IgD-negative memory B cell (primary cell): ENCODE data around the gene EVI5L. TPM values are rescaled to one million over a fixed set of nuclear protein-coding genes. Genes with fewer than 3 reads are reported as not detected.

Experiments used
- H3K27ac Mint-ChIP-seq, 3 donors: one replicate each; pipeline ENCODE4 v1.8.0; 2020 to 2022; ENCODE audit warnings: mild to moderate bottlenecking in 3 of 3, mixed read lengths in 3 of 3, moderate library complexity in 1 of 3
- H3K27me3 Mint-ChIP-seq: one replicate; pipeline ENCODE4 v1.8.0; 2021; ENCODE audit warnings: mixed read lengths
- H3K36me3 Mint-ChIP-seq: one replicate; pipeline ENCODE4 v1.8.0; 2020; ENCODE audit warnings: mild to moderate bottlenecking, mixed read lengths
- H3K4me1 Mint-ChIP-seq, 3 donors: one replicate each; pipeline ENCODE4 v1.8.0; 2020 to 2022; ENCODE audit warnings: mixed read lengths in 3 of 3, mild to moderate bottlenecking in 1 of 3
- H3K4me3 Mint-ChIP-seq, 4 donors: one replicate each; pipeline ENCODE4 v1.8.0; 2020 to 2022; ENCODE audit warnings: mild to moderate bottlenecking in 4 of 4, mixed read lengths in 4 of 4, moderate library complexity in 3 of 4
- H3K9me3 Mint-ChIP-seq, 3 donors: one replicate each; pipeline ENCODE4 v1.8.0; 2020 to 2021; ENCODE audit warnings: mixed read lengths in 3 of 3, mild to moderate bottlenecking in 1 of 3
- polyA plus RNA-seq: library from polyadenylated mRNA; unstranded; fragments of 300-500 nt; fragmentation: Illumina TruSeq; gene quantifications from one replicate; pipeline ENCODE4 v1.2.3, GENCODE V29; 2021

EVI5L gene
- polyA plus RNA-seq, 1 donor from 2014 or later: 3.2 TPM

GRCh38 chr19:7867092-7867844 is 37.2 kb downstream of the EVI5L start:
- no peak overlapping the region for H3K27ac Mint-ChIP-seq
- peaks cover 0 to 4% (median 0%) of the 10 kb centered on the region in 3 donors for H3K9me3 Mint-ChIP-seq
- H3K27me3 Mint-ChIP-seq: peaks cover 17% of the 10 kb centered on the region
- peak overlapping the region in 2 of 4 donors; percentile 47 to 60 for H3K4me3 Mint-ChIP-seq
- peaks cover 9 to 25% (median 15%) of the 10 kb centered on the region in 3 donors for H3K4me1 Mint-ChIP-seq
- no peaks in the 10 kb centered on the region for H3K36me3 Mint-ChIP-seq

- H3K36me3 Mint-ChIP-seq: no peaks in the 10 kb centered on the region
- peak overlapping the region in 2 of 3 donors; percentile 70 to 93 for H3K27ac Mint-ChIP-seq
- peaks cover 0 to 4% (median 0%) of the 10 kb centered on the region in 3 donors for H3K9me3 Mint-ChIP-seq
- peak overlapping the region; percentile 56 to 91 (median 80) for H3K4me3 Mint-ChIP-seq
- peaks cover 12 to 27% (median 15%) of the 10 kb centered on the region in 3 donors for H3K4me1 Mint-ChIP-seq
- H3K27me3 Mint-ChIP-seq: peaks cover 23% of the 10 kb centered on the region
These were observed 38.3 kb downstream of the EVI5L start for GRCh38 chr19:7868326-7868670.

GRCh38 chr19:7868671-7869452 is 38.8 kb downstream of the EVI5L start:
- peaks cover 23% of the 10 kb centered on the region for H3K27me3 Mint-ChIP-seq
- H3K9me3 Mint-ChIP-seq: peaks cover 0 to 4% (median 0%) of the 10 kb centered on the region in 3 donors
- peak overlapping the region; percentile 56 to 91 (median 80) for H3K4me3 Mint-ChIP-seq
- peaks cover 13 to 27% (median 15%) of the 10 kb centered on the region in 3 donors for H3K4me1 Mint-ChIP-seq
- H3K36me3 Mint-ChIP-seq: no peaks in the 10 kb centered on the region
- H3K27ac Mint-ChIP-seq: peak overlapping the region; percentile 67 to 93 (median 70)

GRCh38 chr19:7869453-7869909 is 39.5 kb downstream of the EVI5L start:
- peak overlapping the region in 1 of 3 donors; percentile 70 for H3K27ac Mint-ChIP-seq
- peak overlapping the region in 3 of 4 donors; percentile 56 to 75 (median 63) for H3K4me3 Mint-ChIP-seq
- peaks cover 13 to 26% (median 15%) of the 10 kb centered on the region in 3 donors for H3K4me1 Mint-ChIP-seq
- H3K27me3 Mint-ChIP-seq: peaks cover 23% of the 10 kb centered on the region
- H3K9me3 Mint-ChIP-seq: peaks cover 0 to 4% (median 0%) of the 10 kb centered on the region in 3 donors
- H3K36me3 Mint-ChIP-seq: no peaks in the 10 kb centered on the region

GRCh38 chr19:7869910-7870511 is 40.0 kb downstream of the EVI5L start:
- Mint-ChIP-seq H3K27ac (peak overlapping the region in 1 of 3 donors; percentile 16), H3K9me3 (peaks cover 0 to 4% (median 0%) of the 10 kb centered on the region in 3 donors), H3K4me1 (peaks cover 11 to 23% (median 13%) of the 10 kb centered on the region in 3 donors), H3K36me3 (no peaks in the 10 kb centered on the region), H3K4me3 (peak overlapping the region; percentile 43 to 90 (median 71)), H3K27me3 (peaks cover 21% of the 10 kb centered on the region)

GRCh38 chr19:7870571-7871436 is 40.8 kb downstream of the EVI5L start:
- Mint-ChIP-seq H3K27ac (peak overlapping the region in 1 of 3 donors; percentile 7), H3K36me3 (no peaks in the 10 kb centered on the region), H3K27me3 (peaks cover 22% of the 10 kb centered on the region), H3K4me3 (peak overlapping the region in 3 of 4 donors; percentile 34 to 85 (median 35)), H3K9me3 (peaks cover 0 to 4% (median 0%) of the 10 kb centered on the region in 3 donors), H3K4me1 (peaks cover 8 to 17% (median 10%) of the 10 kb centered on the region in 3 donors)

GRCh38 chr19:7871437-7872305 is 41.7 kb downstream of the EVI5L start:
- H3K4me1 Mint-ChIP-seq: peaks cover 8 to 17% (median 10%) of the 10 kb centered on the region in 3 donors

GRCh38 chr19:7872306-7873204 is 42.5 kb downstream of the EVI5L start:
- H3K4me1 Mint-ChIP-seq: peaks cover 8 to 17% (median 10%) of the 10 kb centered on the region in 3 donors
- H3K36me3 Mint-ChIP-seq: no peaks in the 10 kb centered on the region
- peaks cover 20% of the 10 kb centered on the region for H3K27me3 Mint-ChIP-seq
- H3K4me3 Mint-ChIP-seq: peak overlapping the region in 3 of 4 donors; percentile 34 to 86 (median 67)
- H3K9me3 Mint-ChIP-seq: peaks cover 0 to 4% (median 0%) of the 10 kb centered on the region in 3 donors
- H3K27ac Mint-ChIP-seq: peak overlapping the region in 2 of 3 donors; percentile 7 to 53

More at GRCh38 chr19:7871437-7872305, 41.7 kb downstream of the EVI5L start:
- peak overlapping the region in 2 of 3 donors; percentile 7 to 53 for H3K27ac Mint-ChIP-seq
- H3K27me3 Mint-ChIP-seq: peaks cover 22% of the 10 kb centered on the region
- H3K9me3 Mint-ChIP-seq: peaks cover 0 to 4% (median 0%) of the 10 kb centered on the region in 3 donors
- peak overlapping the region; percentile 12 to 86 (median 56) for H3K4me3 Mint-ChIP-seq
- no peaks in the 10 kb centered on the region for H3K36me3 Mint-ChIP-seq

- Mint-ChIP-seq H3K4me3 (peak overlapping the region in 3 of 4 donors; percentile 48 to 75 (median 74)), H3K4me1 (peaks cover 8 to 14% (median 10%) of the 10 kb centered on the region in 3 donors), H3K36me3 (no peaks in the 10 kb centered on the region), H3K9me3 (peaks cover 0 to 4% (median 0%) of the 10 kb centered on the region in 3 donors), H3K27me3 (peaks cover 18% of the 10 kb centered on the region), H3K27ac (no peak overlapping the region)
These were observed 43.5 kb downstream of the EVI5L start for GRCh38 chr19:7873304-7874075.

- H3K4me3 Mint-ChIP-seq: peak within 1 kb of the TSS in 3 of 4 donors; percentile 48 to 75 (median 75)
- H3K36me3 Mint-ChIP-seq: no peaks in the 10 kb centered on the region
- peaks cover 0 to 4% (median 0%) of the 10 kb centered on the region in 3 donors for H3K9me3 Mint-ChIP-seq
- no peak within 1 kb of the TSS for H3K27ac Mint-ChIP-seq
- H3K4me1 Mint-ChIP-seq: peaks cover 8 to 14% (median 10%) of the 10 kb centered on the region in 3 donors
- H3K27me3 Mint-ChIP-seq: peaks cover 18% of the 10 kb centered on the region
These were observed 44.3 kb downstream of the EVI5L start, which contains the start of gene PRR36 for GRCh38 chr19:7874076-7874896. TSS of gene PRR36 (minus strand) at chr19:7874390. CDS start at chr19:7873689, 701 bp downstream.

- peaks cover 0 to 4% (median 0%) of the 10 kb centered on the region in 3 donors for H3K9me3 Mint-ChIP-seq
- H3K36me3 Mint-ChIP-seq: no peaks in the 10 kb centered on the region
- no peak overlapping the region for H3K27ac Mint-ChIP-seq
- H3K27me3 Mint-ChIP-seq: peaks cover 18% of the 10 kb centered on the region
- peaks cover 8 to 14% (median 10%) of the 10 kb centered on the region in 3 donors for H3K4me1 Mint-ChIP-seq
- H3K4me3 Mint-ChIP-seq: peak overlapping the region in 1 of 4 donors; percentile 75
These were observed 44.9 kb downstream of the EVI5L start for GRCh38 chr19:7874897-7875273.
